ENCODE data around the gene CDHR1.

- TF ChIP-seq GTF2I (CRISPR knock-in tag; conservative IDR thresholded peaks at IDR 0.05) (no peak), NR2C2 (CRISPR knock-in tag; IDR thresholded peaks at IDR 0.05) (no peak), CTCF (IDR thresholded peaks at IDR 0.05) (no peak), ATF3 (CRISPR knock-in tag; conservative IDR thresholded peaks at IDR 0.05) (no peak), NFATC4 (CRISPR knock-in tag; IDR thresholded peaks at IDR 0.05) (no peak), RELA (CRISPR knock-in tag; IDR thresholded peaks at IDR 0.05; ENCODE audit: borderline replicate concordance) (no peak), SMAD4 (CRISPR knock-in tag; IDR thresholded peaks at IDR 0.05) (no peak), ZBTB43 (CRISPR knock-in tag; IDR thresholded peaks at IDR 0.05) (no peak), ELF4 (CRISPR knock-in tag; IDR thresholded peaks at IDR 0.05; ENCODE audit: low read depth) (no peak), HMGXB4 (CRISPR knock-in tag; IDR thresholded peaks at IDR 0.05) (no peak), MAX (CRISPR knock-in tag; IDR thresholded peaks at IDR 0.05) (no peak)
Measured at GRCh38 chr10:84176836-84177474, 17.4 kb upstream of the CDHR1 start.

All from WTC11 (cell line).